ENCODE results near the gene PNMT. TPM values are rescaled to one million over a fixed set of nuclear protein-coding genes. Genes with fewer than 3 reads are reported as not detected.

Gene PNMT
- polyA plus RNA-seq, 1 donor from 2014 or later, result 1.5 TPM

DNA sequence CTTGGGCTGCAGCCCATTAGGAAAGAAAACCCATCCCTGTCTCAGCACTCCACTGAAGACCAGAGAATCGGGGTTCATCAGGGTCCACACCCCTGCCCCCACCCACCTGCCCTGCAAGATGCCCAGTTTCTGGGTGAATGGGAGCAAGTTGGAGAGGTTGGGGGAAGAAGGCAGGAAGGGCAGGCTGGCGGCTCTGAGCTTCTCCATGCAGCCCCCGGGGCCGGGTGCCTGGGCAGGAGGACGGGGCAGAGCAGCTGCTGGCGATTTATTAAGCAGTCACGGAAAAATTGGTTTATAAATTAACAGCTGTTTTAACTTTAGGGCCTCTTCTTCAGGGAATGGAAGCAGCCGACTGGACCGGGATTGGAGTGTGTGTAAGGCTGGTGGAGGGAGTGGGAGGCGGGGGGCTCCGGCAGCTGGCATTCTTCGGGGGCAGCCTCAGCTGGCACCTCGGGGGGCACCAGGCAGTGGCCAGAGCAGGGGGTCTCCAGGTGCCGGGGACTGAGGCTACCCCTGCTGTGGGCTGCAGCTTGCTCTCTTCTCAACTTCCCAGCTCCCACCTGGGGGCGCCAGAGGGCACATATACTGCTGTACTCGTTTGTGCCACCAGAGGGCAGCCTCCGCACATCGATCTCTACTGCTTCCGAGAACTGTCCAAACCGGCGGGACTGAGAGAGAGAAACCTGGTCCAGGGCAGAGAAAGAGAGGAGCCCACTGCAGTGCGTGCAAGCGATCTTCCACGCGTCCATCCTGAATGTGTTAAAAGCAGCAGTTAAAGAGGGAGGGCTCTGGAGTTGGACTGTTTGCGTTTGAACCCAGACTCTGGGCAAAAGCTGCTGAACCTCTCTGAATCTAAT lies 46.5 kb upstream of the PNMT start:
- Histone ChIP-seq H2AFZ (ENCODE audit: low read depth, low read length) (no peak overlapping the region), H3K27ac (ENCODE audit: low read length) (no peak overlapping the region), H3K79me2 (replicated peaks; ENCODE audit: insufficient read depth, low read length) (no peaks in the 10 kb centered on the region), H3K36me3 (ENCODE audit: insufficient read depth, low read length) (no peaks in the 10 kb centered on the region), H3F3A (ENCODE audit: insufficient read depth, low read length, poor library complexity, severe bottlenecking) (no peaks in the 10 kb centered on the region), H3K9ac (ENCODE audit: low read length) (peak overlapping the region; percentile 34), H3K4me3 (ENCODE audit: low read length) (peak overlapping the region; percentile 36), H3K27me3 (ENCODE audit: insufficient read depth, low read depth, low read length) (peaks cover 53% of the 10 kb centered on the region), H3K9me2 (ENCODE audit: insufficient read depth, low read length) (no peaks in the 10 kb centered on the region), H3K9me3 (ENCODE audit: low read length) (no peaks in the 10 kb centered on the region), H4K20me1 (ENCODE audit: insufficient read depth) (no peaks in the 10 kb centered on the region), H3K4me2 (ENCODE audit: low read length) (no peak overlapping the region)
- TF ChIP-seq RAD21 (conservative IDR thresholded peaks at IDR 0.05) (peak; percentile 91), MXI1 (conservative IDR thresholded peaks at IDR 0.05; ENCODE audit: poor library complexity, severe bottlenecking) (peak; percentile 22), SMC3 (conservative IDR thresholded peaks at IDR 0.05; ENCODE audit: poor library complexity) (peak; percentile 95)
- TF ChIP-seq, protein P1, sequence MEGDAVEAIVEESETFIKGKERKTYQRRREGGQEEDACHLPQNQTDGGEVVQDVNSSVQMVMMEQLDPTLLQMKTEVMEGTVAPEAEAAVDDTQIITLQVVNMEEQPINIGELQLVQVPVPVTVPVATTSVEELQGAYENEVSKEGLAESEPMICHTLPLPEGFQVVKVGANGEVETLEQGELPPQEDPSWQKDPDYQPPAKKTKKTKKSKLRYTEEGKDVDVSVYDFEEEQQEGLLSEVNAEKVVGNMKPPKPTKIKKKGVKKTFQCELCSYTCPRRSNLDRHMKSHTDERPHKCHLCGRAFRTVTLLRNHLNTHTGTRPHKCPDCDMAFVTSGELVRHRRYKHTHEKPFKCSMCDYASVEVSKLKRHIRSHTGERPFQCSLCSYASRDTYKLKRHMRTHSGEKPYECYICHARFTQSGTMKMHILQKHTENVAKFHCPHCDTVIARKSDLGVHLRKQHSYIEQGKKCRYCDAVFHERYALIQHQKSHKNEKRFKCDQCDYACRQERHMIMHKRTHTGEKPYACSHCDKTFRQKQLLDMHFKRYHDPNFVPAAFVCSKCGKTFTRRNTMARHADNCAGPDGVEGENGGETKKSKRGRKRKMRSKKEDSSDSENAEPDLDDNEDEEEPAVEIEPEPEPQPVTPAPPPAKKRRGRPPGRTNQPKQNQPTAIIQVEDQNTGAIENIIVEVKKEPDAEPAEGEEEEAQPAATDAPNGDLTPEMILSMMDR (IDR thresholded peaks at IDR 0.05; ENCODE audit: poor library complexity, severe bottlenecking), result peak; percentile 100
- TF ChIP-seq, protein P2, sequence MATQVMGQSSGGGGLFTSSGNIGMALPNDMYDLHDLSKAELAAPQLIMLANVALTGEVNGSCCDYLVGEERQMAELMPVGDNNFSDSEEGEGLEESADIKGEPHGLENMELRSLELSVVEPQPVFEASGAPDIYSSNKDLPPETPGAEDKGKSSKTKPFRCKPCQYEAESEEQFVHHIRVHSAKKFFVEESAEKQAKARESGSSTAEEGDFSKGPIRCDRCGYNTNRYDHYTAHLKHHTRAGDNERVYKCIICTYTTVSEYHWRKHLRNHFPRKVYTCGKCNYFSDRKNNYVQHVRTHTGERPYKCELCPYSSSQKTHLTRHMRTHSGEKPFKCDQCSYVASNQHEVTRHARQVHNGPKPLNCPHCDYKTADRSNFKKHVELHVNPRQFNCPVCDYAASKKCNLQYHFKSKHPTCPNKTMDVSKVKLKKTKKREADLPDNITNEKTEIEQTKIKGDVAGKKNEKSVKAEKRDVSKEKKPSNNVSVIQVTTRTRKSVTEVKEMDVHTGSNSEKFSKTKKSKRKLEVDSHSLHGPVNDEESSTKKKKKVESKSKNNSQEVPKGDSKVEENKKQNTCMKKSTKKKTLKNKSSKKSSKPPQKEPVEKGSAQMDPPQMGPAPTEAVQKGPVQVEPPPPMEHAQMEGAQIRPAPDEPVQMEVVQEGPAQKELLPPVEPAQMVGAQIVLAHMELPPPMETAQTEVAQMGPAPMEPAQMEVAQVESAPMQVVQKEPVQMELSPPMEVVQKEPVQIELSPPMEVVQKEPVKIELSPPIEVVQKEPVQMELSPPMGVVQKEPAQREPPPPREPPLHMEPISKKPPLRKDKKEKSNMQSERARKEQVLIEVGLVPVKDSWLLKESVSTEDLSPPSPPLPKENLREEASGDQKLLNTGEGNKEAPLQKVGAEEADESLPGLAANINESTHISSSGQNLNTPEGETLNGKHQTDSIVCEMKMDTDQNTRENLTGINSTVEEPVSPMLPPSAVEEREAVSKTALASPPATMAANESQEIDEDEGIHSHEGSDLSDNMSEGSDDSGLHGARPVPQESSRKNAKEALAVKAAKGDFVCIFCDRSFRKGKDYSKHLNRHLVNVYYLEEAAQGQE (IDR thresholded peaks at IDR 0.05; ENCODE audit: borderline replicate concordance), result no peak

DNA sequence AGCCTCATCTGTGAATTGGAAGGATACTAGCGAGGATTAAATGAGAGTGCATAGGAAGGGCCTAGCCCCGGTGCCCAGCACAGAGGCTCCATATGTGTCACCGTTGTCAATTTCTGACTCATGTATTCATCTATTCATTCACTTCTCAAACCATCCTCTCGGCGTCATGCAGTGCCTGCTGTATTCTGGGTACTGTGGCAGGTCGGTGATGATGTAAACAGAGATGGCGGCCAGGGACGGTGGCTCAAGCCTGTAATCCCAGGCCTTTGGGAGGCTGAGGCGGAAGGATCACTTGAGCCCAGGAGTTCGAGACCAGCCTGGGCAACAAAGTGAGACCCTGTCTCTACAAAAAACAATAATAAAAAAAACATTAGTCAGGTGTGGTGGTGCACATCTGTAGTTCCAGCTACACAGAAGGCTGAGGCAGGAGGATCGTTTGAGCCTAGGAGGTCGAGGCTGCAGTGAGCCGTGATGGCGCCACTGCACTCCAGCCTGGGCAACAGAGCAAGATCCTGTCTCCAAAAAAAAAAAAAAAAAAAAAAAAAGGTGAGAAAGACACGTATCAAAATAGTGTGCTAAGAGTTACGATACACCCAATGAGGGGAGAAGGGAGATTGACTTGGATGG lies 45.8 kb upstream of the PNMT start:
- peak overlapping the region; percentile 36 for H3K4me3 ChIP-seq (ENCODE audit: low read length)
- H3K36me3 ChIP-seq (ENCODE audit: insufficient read depth, low read length), result no peaks in the 10 kb centered on the region
- no peak for TF ChIP-seq MXI1 (conservative IDR thresholded peaks at IDR 0.05; ENCODE audit: poor library complexity, severe bottlenecking)
- TF ChIP-seq EZH2 (IDR thresholded peaks at IDR 0.05; ENCODE audit: borderline replicate concordance, insufficient read depth, low read length, poor library complexity, severe bottlenecking), result no peak
- TF ChIP-seq SMC3 (conservative IDR thresholded peaks at IDR 0.05; ENCODE audit: poor library complexity), result no peak
- TF ChIP-seq, protein P2 (IDR thresholded peaks at IDR 0.05; ENCODE audit: borderline replicate concordance), result no peak
- TF ChIP-seq, protein P1 (IDR thresholded peaks at IDR 0.05; ENCODE audit: poor library complexity, severe bottlenecking), result no peak
- no peak for TF ChIP-seq TAF1 (IDR thresholded peaks at IDR 0.05; ENCODE audit: low read depth)
- no peak for TF ChIP-seq POLR2AphosphoS5 (IDR thresholded peaks at IDR 0.05)
- TF ChIP-seq EP300 (conservative IDR thresholded peaks at IDR 0.05; ENCODE audit: poor library complexity, severe bottlenecking), result no peak
- no peak for TF ChIP-seq RAD21 (conservative IDR thresholded peaks at IDR 0.05)
- H3K9me3 ChIP-seq (ENCODE audit: low read length), result no peaks in the 10 kb centered on the region
- no peak overlapping the region for H3K4me2 ChIP-seq (ENCODE audit: low read length)
- H3K9ac ChIP-seq (ENCODE audit: low read length), result peak overlapping the region; percentile 34
- H3K9me2 ChIP-seq (ENCODE audit: insufficient read depth, low read length), result no peaks in the 10 kb centered on the region
- no peaks in the 10 kb centered on the region for H4K20me1 ChIP-seq (ENCODE audit: insufficient read depth)
- H3K79me2 ChIP-seq (replicated peaks; ENCODE audit: insufficient read depth, low read length), result no peaks in the 10 kb centered on the region
- no peaks in the 10 kb centered on the region for H3F3A ChIP-seq (ENCODE audit: insufficient read depth, low read length, poor library complexity, severe bottlenecking)
- no peak overlapping the region for H3K27ac ChIP-seq (ENCODE audit: low read length)
- peaks cover 53% of the 10 kb centered on the region for H3K27me3 ChIP-seq (ENCODE audit: insufficient read depth, low read depth, low read length)
- H2AFZ ChIP-seq (ENCODE audit: low read depth, low read length), result no peak overlapping the region

Measured in neural cell (in vitro differentiated cells).